K562 (cell line): ENCODE measurements around the gene KISS1R. TPM values are rescaled to one million over a fixed set of nuclear protein-coding genes. Genes with fewer than 3 reads are reported as not detected.

Experiments
- ASH1L ChIP-seq: fragments of 450-650 bp; IDR thresholded peaks from 2 replicates; pipeline ENCODE4 v1.6.1; 2018; ENCODE audit warnings: borderline replicate concordance, mild to moderate bottlenecking, low read depth; ENCODE audit not compliant: partially characterized antibody
- BRD9 ChIP-seq: fragments of 450-650 bp; IDR thresholded peaks from 2 replicates; pipeline ENCODE4 v1.6.1; 2018; ENCODE audit warnings: low read depth; ENCODE audit not compliant: partially characterized antibody
- C11orf30 ChIP-seq: fragments of 450-650 bp; IDR thresholded peaks from 2 replicates; pipeline ENCODE4 v1.6.1; 2016; ENCODE audit warnings: low read depth, mild to moderate bottlenecking
- CREB1 ChIP-seq, 2 experiments: sonication (generic) in 1 of 2; formaldehyde crosslinking in 1 of 2; IDR thresholded peaks; 2 replicates each; pipeline versions ENCODE4 v1.6.1 to v1.8.0; 2012 to 2022; ENCODE audit warnings: inconsistent platforms in 1 of 2, mild to moderate bottlenecking in 1 of 2, missing genetic modification reagents in 1 of 2, moderate library complexity in 1 of 2
- HOMEZ ChIP-seq: fragments of 250-450 bp; sonication (Bioruptor Pico); IDR thresholded peaks from 2 replicates; pipeline ENCODE4 v1.4.0; 2020; ENCODE audit warnings: mild to moderate bottlenecking, moderate library complexity
- MAFF ChIP-seq: IDR thresholded peaks from 2 replicates; pipeline ENCODE4 v1.6.1; 2012; ENCODE audit warnings: low read length, improper control_type of control experiment
- MAX ChIP-seq: sonication (generic); formaldehyde crosslinking; IDR thresholded peaks from 2 replicates; pipeline ENCODE4 v1.9.0; 2022; ENCODE audit warnings: mild to moderate bottlenecking, missing genetic modification reagents
- MYC ChIP-seq, 2 experiments: fragments of 250-450 bp in 1 of 2; sonication (Bioruptor Pico) in 1 of 2; IDR thresholded peaks; 2 replicates each; pipeline versions ENCODE4 v1.5.1 to v1.6.1; 2012 to 2021; ENCODE audit warnings: low read depth in 2 of 2, borderline replicate concordance in 1 of 2, improper control_type of control experiment in 1 of 2, low read length in 1 of 2, mild to moderate bottlenecking in 1 of 2, moderate library complexity in 1 of 2
- NFIC ChIP-seq: fragments of 450-650 bp; IDR thresholded peaks from 2 replicates; pipeline ENCODE4 v1.6.1; 2017; ENCODE audit warnings: mild to moderate bottlenecking, inconsistent platforms
- PCBP1 ChIP-seq: fragments of 200-400 bp; formaldehyde crosslinking; IDR thresholded peaks from 2 replicates; pipeline ENCODE4 v1.6.1; 2018; ENCODE audit warnings: mild to moderate bottlenecking, low read depth, low read length; ENCODE audit not compliant: poor library complexity, severe bottlenecking
- PHF8 ChIP-seq: fragments of 200-600 bp; sonication (generic); IDR thresholded peaks from 2 replicates; pipeline ENCODE4 v1.6.1; 2012; ENCODE audit warnings: mixed run types, mild to moderate bottlenecking, inconsistent platforms, low read length, moderate library complexity, borderline replicate concordance
- POLR3A ChIP-seq: IDR thresholded peaks from 2 replicates; pipeline ENCODE4 v1.6.1; 2011; ENCODE audit warnings: borderline replicate concordance, mild to moderate bottlenecking, moderate library complexity; ENCODE audit not compliant: insufficient read length, insufficient read depth; ENCODE audit errors: extremely low read depth
- YY1 ChIP-seq, 3 experiments: IDR thresholded peaks; 2 replicates each; pipeline ENCODE4 v1.6.1; 2011; ENCODE audit warnings: low read length in 2 of 3, mild to moderate bottlenecking in 2 of 3, moderate library complexity in 2 of 3, borderline replicate concordance in 1 of 3, control low read depth in 1 of 3, low read depth in 1 of 3; ENCODE audit not compliant: insufficient read depth in 3 of 3, insufficient replicate concordance in 2 of 3, control insufficient read depth in 1 of 3, insufficient read length in 1 of 3; ENCODE audit errors: extremely low read depth in 1 of 3
- ZBTB7A ChIP-seq: IDR thresholded peaks from 2 replicates; pipeline ENCODE4 v1.6.1; 2011; ENCODE audit warnings: low read depth, mild to moderate bottlenecking, low read length, moderate library complexity, borderline replicate concordance; ENCODE audit not compliant: control insufficient read depth
- polyA plus RNA-seq, 8 experiments: library from polyadenylated mRNA; depleted of rRNA in 4 of 8; stranded (reverse) in 5 of 8; unstranded in 3 of 8; fragments of >200 nt; fragmentation: Nextera tagmentation in 2 of 8; fragmentation: Illumina TruSeq in 1 of 8; extraction: Ambion mirVana in 2 of 8; extraction: Trizol in 1 of 8; gene quantifications; 2 replicates each; pipeline versions ENCODE4 v1.2.1 to v1.2.3, GENCODE V29; 2011 to 2014; ENCODE audit warnings: inconsistent platforms in 1 of 8, missing spikeins in 1 of 8
- total RNA-seq, 7 experiments: library from RNA; depleted of rRNA in 6 of 7; stranded (reverse); fragments of >200 nt in 6 of 7; fragmentation: Illumina TruSeq in 2 of 7; extraction: Trizol in 2 of 7; gene quantifications; 2 replicates each; pipeline versions ENCODE4 v1.2.1 to v1.2.3, GENCODE V29; 2011 to 2021; ENCODE audit warnings: low replicate concordance in 1 of 7
- TF ChIP-seq, protein P1 (sequence below): fragments of 250-450 bp; sonication (Bioruptor Pico); IDR thresholded peaks from 2 replicates; pipeline ENCODE4 v1.5.0; 2021; ENCODE audit warnings: mild to moderate bottlenecking, moderate library complexity

Gene KISS1R
- total and polyA plus RNA-seq, 9 of the 15 experiments (the other 6 are each of a cell fraction or from before 2014, with no cell fraction given), result 0.37 to 39.4 (median 2.0) TPM

- TF ChIP-seq HOMEZ (CRISPR knock-in tag), result no peak
- peak; percentile 32; the same call in 1 of the 2 replicates for TF ChIP-seq MYC (IDR thresholded peaks at IDR 0.05; ENCODE audit: low read depth, low read length)
- TF ChIP-seq MYC (CRISPR knock-in tag; IDR thresholded peaks at IDR 0.05; ENCODE audit: borderline replicate concordance, low read depth), result no peak
- peak; percentile 30; the same call in 1 of the 2 replicates for TF ChIP-seq MAX (CRISPR knock-in tag)
- peak; percentile 63; the same call in 1 of the 2 replicates for TF ChIP-seq NFIC
- peak; percentile 85 for TF ChIP-seq POLR3A
- peak; percentile 67; the same call in 1 of the 2 replicates for TF ChIP-seq ZBTB7A
- TF ChIP-seq CREB1 (IDR thresholded peaks at IDR 0.05), result no peak
- peak; percentile 41; the same call in 1 of the 2 replicates for TF ChIP-seq CREB1 (CRISPR knock-in tag; IDR thresholded peaks at IDR 0.05)
- TF ChIP-seq MAFF, result peak; percentile 25; the same call in 1 of the 2 replicates
- peak; percentile 85; the same call in 1 of the 2 replicates for TF ChIP-seq PHF8
- TF ChIP-seq ASH1L, result no peak
- TF ChIP-seq, protein P1, sequence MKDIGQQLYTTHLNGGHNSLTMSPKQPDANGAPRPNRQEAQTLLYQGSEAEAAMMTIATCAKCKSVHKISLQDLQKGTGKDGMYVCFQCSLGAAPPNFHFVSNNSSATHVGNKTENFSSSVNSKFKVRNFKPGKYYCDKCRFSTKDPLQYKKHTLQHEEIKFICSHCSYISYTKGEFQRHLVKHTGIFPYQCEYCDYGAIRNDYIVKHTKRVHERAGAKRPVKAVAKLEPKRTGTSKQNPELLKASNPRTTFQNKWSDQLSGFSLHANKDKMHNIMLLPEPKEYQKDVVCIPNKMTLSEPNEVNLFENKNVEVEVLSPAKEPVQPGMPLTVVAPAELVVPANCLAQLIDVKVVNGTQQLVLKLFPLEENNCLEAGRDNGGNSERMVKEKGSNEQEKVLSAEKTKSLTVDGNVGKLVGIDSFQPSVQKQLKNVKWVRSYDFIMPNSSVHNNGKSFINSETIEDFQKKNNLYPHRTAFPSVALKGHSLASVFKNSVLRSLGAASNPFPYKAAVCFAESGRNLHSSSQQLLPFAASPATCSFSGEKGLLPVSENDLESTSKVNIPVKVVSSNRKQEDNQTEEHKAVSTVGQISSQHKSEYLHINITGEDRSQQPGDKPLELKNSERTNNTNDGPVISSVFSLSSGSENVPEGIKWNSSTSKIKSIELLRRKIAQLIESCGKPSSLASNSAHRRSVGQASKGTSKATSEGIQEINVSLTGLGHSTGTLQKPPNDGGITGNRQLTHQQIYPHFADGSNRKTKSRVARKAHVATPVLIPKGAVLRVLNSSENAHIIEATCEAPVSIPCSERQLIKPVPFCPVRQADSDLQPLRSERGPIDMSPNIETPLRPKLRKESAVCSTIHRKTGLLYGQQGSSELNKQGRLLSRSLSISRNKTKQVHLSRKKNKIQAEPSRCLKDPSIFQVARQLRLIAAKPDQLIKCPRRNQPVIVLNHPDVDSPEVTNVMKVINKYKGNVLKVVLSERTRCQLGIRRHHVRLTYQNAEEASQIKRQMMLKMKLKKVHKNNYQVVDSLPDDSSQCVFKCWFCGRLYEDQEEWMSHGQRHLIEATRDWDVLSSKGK (CRISPR knock-in tag), result no peak
- TF ChIP-seq C11orf30, result peak; percentile 3
- peak; percentile 66 to 96 (median 93) for TF ChIP-seq YY1 (IDR thresholded peaks at IDR 0.05; ENCODE audit: borderline replicate concordance in 1 of 3, control insufficient read depth in 1 of 3, extremely low read depth in 1 of 3, insufficient read depth in 3 of 3, insufficient read length in 1 of 3, insufficient replicate concordance in 2 of 3, low read depth in 1 of 3, low read length in 2 of 3)
- no peak for TF ChIP-seq PCBP1
- TF ChIP-seq BRD9, result peak; percentile 94
These were observed 24.0 kb upstream of the KISS1R start, which contains the start of the genes MED16 and RNU6-9 (continued) for GRCh38 chr19:892894-893689.
